Measurements from ENCODE around the gene KLHDC4.

The KLHDC4 gene

GRCh38 chr16:87754535-87754934, 11.3 kb downstream of the KLHDC4 start:
- Histone ChIP-seq H3K4me3 (ENCODE audit: insufficient read length, low read depth) (no peak overlapping the region), H3K9me3 (ENCODE audit: insufficient read depth, low read length) (no peaks in the 10 kb centered on the region), H3K27me3 (ENCODE audit: insufficient read depth, insufficient read length) (no peaks in the 10 kb centered on the region), H3K4me1 (ENCODE audit: insufficient read depth, insufficient read length) (no peaks in the 10 kb centered on the region), H3K9ac (ENCODE audit: insufficient read length, low read depth) (no peak overlapping the region), H3K36me3 (ENCODE audit: insufficient read depth, insufficient read length, low read length) (peaks cover 89% of the 10 kb centered on the region)
- TF ChIP-seq ZNF274 (IDR thresholded peaks at IDR 0.05; ENCODE audit: low read depth, low read length) (no peak), YY1 (IDR thresholded peaks at IDR 0.05; ENCODE audit: insufficient read depth, insufficient read length) (no peak), SUZ12 (IDR thresholded peaks at IDR 0.05; ENCODE audit: extremely low read depth, insufficient read depth, insufficient read length) (no peak)
- no peak for DNase-seq (ENCODE audit: low read depth, low spot score)

DNA sequence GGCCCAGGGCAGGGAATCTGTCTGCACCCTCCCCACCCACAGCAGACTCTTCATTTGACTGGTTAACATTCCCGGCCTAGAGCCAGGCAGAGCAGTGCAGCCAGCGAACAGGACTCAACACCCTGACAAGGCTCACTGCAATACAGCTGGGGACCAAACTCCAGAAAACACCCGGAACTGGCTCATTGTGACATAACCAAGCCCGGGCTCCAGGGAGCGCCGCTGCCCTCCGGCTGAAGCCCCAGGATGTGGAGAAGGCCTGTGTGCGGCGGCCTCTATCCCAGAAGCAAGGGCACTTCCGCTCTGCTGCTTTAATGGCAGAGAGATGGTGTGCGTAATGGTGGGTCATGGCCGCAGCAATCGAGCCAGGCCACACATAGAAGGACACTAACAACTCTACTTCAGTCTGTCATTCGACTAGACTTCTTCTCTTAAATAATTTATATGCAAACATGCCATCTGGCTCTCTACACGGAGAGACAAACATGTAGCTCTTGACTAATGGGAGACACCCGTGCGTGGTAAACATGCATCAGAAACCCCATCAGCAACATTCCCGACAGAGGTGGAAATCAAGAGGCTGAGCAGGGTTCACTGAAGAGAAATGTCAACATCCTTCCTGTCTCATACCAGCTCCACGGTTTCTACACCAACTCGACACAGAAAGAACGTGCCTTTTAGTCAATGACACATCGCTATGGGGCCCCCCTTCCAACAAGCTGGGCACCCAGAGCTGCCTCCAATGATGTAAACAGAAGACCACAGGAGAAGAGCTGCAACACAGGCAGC, 18.0 kb downstream of the KLHDC4 start:
- Histone ChIP-seq H3K9ac (ENCODE audit: insufficient read length, low read depth) (no peak overlapping the region), H3K36me3 (ENCODE audit: insufficient read depth, insufficient read length, low read length) (peaks cover 79% of the 10 kb centered on the region), H3K27me3 (ENCODE audit: insufficient read depth, insufficient read length) (no peaks in the 10 kb centered on the region), H3K4me3 (ENCODE audit: insufficient read length, low read depth) (no peak overlapping the region), H3K9me3 (ENCODE audit: insufficient read depth, low read length) (no peaks in the 10 kb centered on the region), H3K4me1 (ENCODE audit: insufficient read depth, insufficient read length) (no peaks in the 10 kb centered on the region)
- no peak for DNase-seq (ENCODE audit: low read depth, low spot score)
- TF ChIP-seq YY1 (IDR thresholded peaks at IDR 0.05; ENCODE audit: insufficient read depth, insufficient read length), result no peak
- TF ChIP-seq SUZ12 (IDR thresholded peaks at IDR 0.05; ENCODE audit: extremely low read depth, insufficient read depth, insufficient read length), result no peak
- no peak for TF ChIP-seq ZNF274 (IDR thresholded peaks at IDR 0.05; ENCODE audit: low read depth, low read length)

DNA sequence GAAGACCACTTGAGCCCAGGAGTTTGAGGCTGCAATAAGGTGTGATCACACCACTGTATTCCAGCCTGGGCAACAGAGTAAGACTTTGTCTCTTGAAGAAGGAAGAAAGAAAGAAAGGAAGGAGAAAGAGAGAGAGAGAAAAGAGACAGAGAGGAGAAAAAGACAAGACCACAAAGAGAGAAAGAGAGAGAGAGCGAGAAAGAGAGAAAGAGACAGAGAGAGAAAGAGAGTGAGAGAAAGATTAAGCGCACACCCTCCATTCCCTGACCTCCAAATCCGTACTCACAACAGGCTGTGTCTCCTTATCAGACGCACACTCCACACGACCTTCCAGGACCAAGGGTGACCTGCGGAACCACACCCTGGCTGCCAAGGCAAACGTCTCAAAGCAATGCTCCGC, 19.6 kb downstream of the KLHDC4 start:
- H3K9me3 ChIP-seq (ENCODE audit: insufficient read depth, low read length), result no peaks in the 10 kb centered on the region
- no peak for TF ChIP-seq SUZ12 (IDR thresholded peaks at IDR 0.05; ENCODE audit: extremely low read depth, insufficient read depth, insufficient read length)
- no peak for TF ChIP-seq ZNF274 (IDR thresholded peaks at IDR 0.05; ENCODE audit: low read depth, low read length)
- TF ChIP-seq YY1 (IDR thresholded peaks at IDR 0.05; ENCODE audit: insufficient read depth, insufficient read length), result no peak
- DNase-seq (ENCODE audit: low read depth, low spot score), result no peak
- no peaks in the 10 kb centered on the region for H3K4me1 ChIP-seq (ENCODE audit: insufficient read depth, insufficient read length)
- no peaks in the 10 kb centered on the region for H3K27me3 ChIP-seq (ENCODE audit: insufficient read depth, insufficient read length)
- H3K4me3 ChIP-seq (ENCODE audit: insufficient read length, low read depth), result no peak overlapping the region
- H3K9ac ChIP-seq (ENCODE audit: insufficient read length, low read depth), result no peak overlapping the region
- H3K36me3 ChIP-seq (ENCODE audit: insufficient read depth, insufficient read length, low read length), result peaks cover 80% of the 10 kb centered on the region

- no peak for DNase-seq (ENCODE audit: low read depth, low spot score)
- Histone ChIP-seq H3K4me3 (ENCODE audit: insufficient read length, low read depth) (no peak overlapping the region), H3K4me1 (ENCODE audit: insufficient read depth, insufficient read length) (no peaks in the 10 kb centered on the region), H3K36me3 (ENCODE audit: insufficient read depth, insufficient read length, low read length) (peaks cover 80% of the 10 kb centered on the region), H3K27me3 (ENCODE audit: insufficient read depth, insufficient read length) (no peaks in the 10 kb centered on the region), H3K9ac (ENCODE audit: insufficient read length, low read depth) (no peak overlapping the region), H3K9me3 (ENCODE audit: insufficient read depth, low read length) (no peaks in the 10 kb centered on the region)
- TF ChIP-seq ZNF274 (IDR thresholded peaks at IDR 0.05; ENCODE audit: low read depth, low read length) (no peak), SUZ12 (IDR thresholded peaks at IDR 0.05; ENCODE audit: extremely low read depth, insufficient read depth, insufficient read length) (no peak), YY1 (IDR thresholded peaks at IDR 0.05; ENCODE audit: insufficient read depth, insufficient read length) (no peak)
Observed at GRCh38 chr16:87744750-87745514, 20.9 kb downstream of the KLHDC4 start.

DNA sequence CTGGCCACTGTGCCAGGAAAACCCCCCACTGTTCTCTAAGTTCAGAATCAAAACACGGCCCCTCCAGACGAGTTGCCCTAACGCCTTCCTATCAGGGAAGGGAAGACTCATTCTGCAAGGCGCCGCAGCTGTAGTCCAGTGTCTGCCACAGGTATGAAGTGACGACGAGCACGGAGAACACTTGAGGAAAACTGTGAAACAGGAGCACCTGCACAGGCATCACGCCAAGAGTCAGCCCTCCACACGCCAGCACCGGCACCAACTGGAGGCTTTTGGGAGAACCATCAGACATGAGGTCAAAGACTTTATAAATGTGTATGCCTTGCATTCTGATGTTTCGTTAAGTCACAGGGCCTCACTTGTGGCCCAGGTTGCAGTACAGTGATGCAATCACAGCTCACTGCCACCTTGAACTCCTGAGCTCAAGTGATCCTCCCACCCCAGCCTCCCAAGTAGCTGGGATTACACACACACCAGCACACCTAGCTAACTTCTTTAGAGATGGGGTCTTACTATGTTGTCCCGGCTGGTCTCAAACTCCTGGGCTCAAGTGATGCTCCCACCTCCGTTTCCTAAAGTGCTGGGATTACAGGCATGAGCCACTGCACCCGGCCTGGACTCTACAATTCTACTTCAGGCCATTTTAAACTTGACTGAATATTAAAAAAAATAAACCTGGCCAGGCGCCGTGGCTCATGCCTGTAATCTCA, 22.9 kb downstream of the KLHDC4 start:
- peaks cover 73% of the 10 kb centered on the region for H3K36me3 ChIP-seq (ENCODE audit: insufficient read depth, insufficient read length, low read length)
- TF ChIP-seq ZNF274 (IDR thresholded peaks at IDR 0.05; ENCODE audit: low read depth, low read length), result no peak
- no peak for TF ChIP-seq YY1 (IDR thresholded peaks at IDR 0.05; ENCODE audit: insufficient read depth, insufficient read length)
- TF ChIP-seq SUZ12 (IDR thresholded peaks at IDR 0.05; ENCODE audit: extremely low read depth, insufficient read depth, insufficient read length), result no peak
- no peak overlapping the region for H3K9ac ChIP-seq (ENCODE audit: insufficient read length, low read depth)

DNA sequence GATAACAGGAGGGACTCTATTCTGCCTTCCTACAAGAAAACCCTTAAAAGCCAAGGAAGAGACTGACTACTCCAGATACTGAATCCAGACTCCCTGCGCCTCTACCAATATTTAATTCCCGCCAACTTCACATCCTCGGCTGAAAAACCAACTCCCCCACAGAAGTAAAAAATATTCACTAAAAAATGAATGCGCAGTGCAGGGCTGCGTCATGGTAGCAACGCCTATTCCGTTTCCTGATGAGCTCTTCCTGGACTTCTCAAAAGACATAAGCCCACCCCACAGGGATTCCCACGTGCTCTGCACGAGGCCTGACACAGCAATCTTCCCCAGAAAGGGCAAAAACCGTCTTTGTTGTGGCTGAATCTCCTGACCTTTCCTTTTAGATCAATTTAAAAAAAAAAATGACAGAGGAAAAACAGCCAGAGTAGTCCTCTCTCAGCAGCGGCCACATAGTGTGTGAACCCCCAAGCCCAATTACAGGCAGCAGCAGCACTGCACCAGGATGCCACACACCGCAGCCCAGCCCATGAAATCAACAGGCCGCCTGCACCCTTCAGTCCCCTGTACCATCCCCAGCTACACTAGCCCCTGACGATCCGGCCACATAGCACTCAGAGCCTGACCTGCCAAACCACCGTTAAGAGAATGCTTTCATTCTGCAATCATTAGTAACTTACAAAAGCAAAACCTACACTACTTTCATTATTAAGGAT, 23.9 kb downstream of the KLHDC4 start:
- H3K27me3 ChIP-seq (ENCODE audit: insufficient read depth, insufficient read length), result no peaks in the 10 kb centered on the region
- no peak for TF ChIP-seq SUZ12 (IDR thresholded peaks at IDR 0.05; ENCODE audit: extremely low read depth, insufficient read depth, insufficient read length)
- H3K9ac ChIP-seq (ENCODE audit: insufficient read length, low read depth), result no peak overlapping the region
- DNase-seq (ENCODE audit: low read depth, low spot score), result no peak
- H3K4me1 ChIP-seq (ENCODE audit: insufficient read depth, insufficient read length), result no peaks in the 10 kb centered on the region
- H3K9me3 ChIP-seq (ENCODE audit: insufficient read depth, low read length), result no peaks in the 10 kb centered on the region
- no peak overlapping the region for H3K4me3 ChIP-seq (ENCODE audit: insufficient read length, low read depth)
- H3K36me3 ChIP-seq (ENCODE audit: insufficient read depth, insufficient read length, low read length), result peaks cover 66% of the 10 kb centered on the region

More for the DNA sequence above, 22.9 kb downstream of the KLHDC4 start:
- no peaks in the 10 kb centered on the region for H3K27me3 ChIP-seq (ENCODE audit: insufficient read depth, insufficient read length)
- H3K9me3 ChIP-seq (ENCODE audit: insufficient read depth, low read length), result no peaks in the 10 kb centered on the region
- no peak for DNase-seq (ENCODE audit: low read depth, low spot score)
- no peak overlapping the region for H3K4me3 ChIP-seq (ENCODE audit: insufficient read length, low read depth)
- no peaks in the 10 kb centered on the region for H3K4me1 ChIP-seq (ENCODE audit: insufficient read depth, insufficient read length)

Data from NT2/D1 (cell line).